KOPT-K1 (cell line): ENCODE results near the gene THRB.

ENCODE experiments used
- H3K27ac ChIP-seq: fragments of 200-600 bp; sonication (generic); 2 replicates; pipeline ENCODE4 v1.5.1; 2016; ENCODE audit warnings: antibody characterized with exemption, mild to moderate bottlenecking, low read depth, low read length; ENCODE audit not compliant: poor library complexity, severe bottlenecking
- H3K36me3 ChIP-seq: fragments of 200-600 bp; sonication (generic); 2 replicates; pipeline ENCODE4 v1.5.1; 2017; ENCODE audit warnings: antibody characterized with exemption, mild to moderate bottlenecking, low read length, moderate library complexity; ENCODE audit not compliant: insufficient read depth
- H3K9me3 ChIP-seq: fragments of 200-600 bp; sonication (generic); 2 replicates; pipeline ENCODE4 v1.5.1; 2017; ENCODE audit warnings: antibody characterized with exemption, low read length, mild to moderate bottlenecking; ENCODE audit not compliant: insufficient read depth, poor library complexity, severe bottlenecking

THRB gene

GRCh38 chr3:24220859-24221657 is 273.6 kb downstream of the THRB start:
- no peaks in the 10 kb centered on the region for H3K36me3 ChIP-seq
- no peak overlapping the region for H3K27ac ChIP-seq
- no peaks in the 10 kb centered on the region for H3K9me3 ChIP-seq

GRCh38 chr3:24215502-24215901 is 279.1 kb downstream of the THRB start:
- H3K36me3 ChIP-seq = no peaks in the 10 kb centered on the region
- no peaks in the 10 kb centered on the region for H3K9me3 ChIP-seq
- H3K27ac ChIP-seq = no peak overlapping the region

GRCh38 chr3:24211381-24211780 is 283.3 kb downstream of the THRB start:
- H3K36me3 ChIP-seq = no peaks in the 10 kb centered on the region
- H3K9me3 ChIP-seq = no peaks in the 10 kb centered on the region
- H3K27ac ChIP-seq = no peak overlapping the region

GRCh38 chr3:24202071-24202470 is 292.6 kb downstream of the THRB start:
- H3K36me3 ChIP-seq = no peaks in the 10 kb centered on the region
- H3K27ac ChIP-seq = no peak overlapping the region
- H3K9me3 ChIP-seq = no peaks in the 10 kb centered on the region

GRCh38 chr3:24201301-24201700 is 293.3 kb downstream of the THRB start:
- H3K27ac ChIP-seq = no peak overlapping the region
- no peaks in the 10 kb centered on the region for H3K9me3 ChIP-seq
- no peaks in the 10 kb centered on the region for H3K36me3 ChIP-seq

GRCh38 chr3:24199775-24200247 is 294.8 kb downstream of the THRB start:
- Histone ChIP-seq H3K27ac (no peak overlapping the region), H3K9me3 (no peaks in the 10 kb centered on the region), H3K36me3 (no peaks in the 10 kb centered on the region)

GRCh38 chr3:24199300-24199699 is 295.4 kb downstream of the THRB start:
- Histone ChIP-seq H3K9me3 (no peaks in the 10 kb centered on the region), H3K27ac (no peak overlapping the region), H3K36me3 (no peaks in the 10 kb centered on the region)

- no peaks in the 10 kb centered on the region for H3K36me3 ChIP-seq
These were observed 295.9 kb downstream of the THRB start for GRCh38 chr3:24198728-24199127.

GRCh38 chr3:24197809-24198208 is 296.8 kb downstream of the THRB start:
- Histone ChIP-seq H3K9me3 (no peaks in the 10 kb centered on the region), H3K36me3 (no peaks in the 10 kb centered on the region), H3K27ac (no peak overlapping the region)

More at GRCh38 chr3:24198728-24199127, 295.9 kb downstream of the THRB start:
- Histone ChIP-seq H3K9me3 (no peaks in the 10 kb centered on the region), H3K27ac (no peak overlapping the region)

GRCh38 chr3:24196526-24196925 is 298.1 kb downstream of the THRB start:
- Histone ChIP-seq H3K27ac (no peak overlapping the region), H3K36me3 (no peaks in the 10 kb centered on the region), H3K9me3 (no peaks in the 10 kb centered on the region)

- Histone ChIP-seq H3K9me3 (no peaks in the 10 kb centered on the region), H3K36me3 (no peaks in the 10 kb centered on the region), H3K27ac (no peak overlapping the region)
These were observed 299.0 kb downstream of the THRB start for GRCh38 chr3:24195504-24196230.

- no peaks in the 10 kb centered on the region for H3K36me3 ChIP-seq
- no peak overlapping the region for H3K27ac ChIP-seq
- no peaks in the 10 kb centered on the region for H3K9me3 ChIP-seq
These were observed 302.1 kb downstream of the THRB start for GRCh38 chr3:24192469-24193056.

GRCh38 chr3:24191801-24192403 is 302.7 kb downstream of the THRB start:
- Histone ChIP-seq H3K9me3 (no peaks in the 10 kb centered on the region), H3K27ac (no peak overlapping the region), H3K36me3 (no peaks in the 10 kb centered on the region)

GRCh38 chr3:24190256-24190655 is 304.4 kb downstream of the THRB start:
- H3K36me3 ChIP-seq = no peaks in the 10 kb centered on the region
- no peak overlapping the region for H3K27ac ChIP-seq
- no peaks in the 10 kb centered on the region for H3K9me3 ChIP-seq
